VCaP (cell line): ENCODE data around the gene MAP2K6.

Experiments used
- H3K27ac ChIP-seq: fragments of 450-650 bp; 2 replicates; pipeline ENCODE4 v1.5.1; 2017
- TF ChIP-seq, protein P1 (sequence below): fragments of 450-650 bp; conservative IDR thresholded peaks from 2 replicates; pipeline ENCODE4 v1.5.1; 2017; ENCODE audit warnings: mild to moderate bottlenecking, moderate library complexity

Gene MAP2K6

DNA sequence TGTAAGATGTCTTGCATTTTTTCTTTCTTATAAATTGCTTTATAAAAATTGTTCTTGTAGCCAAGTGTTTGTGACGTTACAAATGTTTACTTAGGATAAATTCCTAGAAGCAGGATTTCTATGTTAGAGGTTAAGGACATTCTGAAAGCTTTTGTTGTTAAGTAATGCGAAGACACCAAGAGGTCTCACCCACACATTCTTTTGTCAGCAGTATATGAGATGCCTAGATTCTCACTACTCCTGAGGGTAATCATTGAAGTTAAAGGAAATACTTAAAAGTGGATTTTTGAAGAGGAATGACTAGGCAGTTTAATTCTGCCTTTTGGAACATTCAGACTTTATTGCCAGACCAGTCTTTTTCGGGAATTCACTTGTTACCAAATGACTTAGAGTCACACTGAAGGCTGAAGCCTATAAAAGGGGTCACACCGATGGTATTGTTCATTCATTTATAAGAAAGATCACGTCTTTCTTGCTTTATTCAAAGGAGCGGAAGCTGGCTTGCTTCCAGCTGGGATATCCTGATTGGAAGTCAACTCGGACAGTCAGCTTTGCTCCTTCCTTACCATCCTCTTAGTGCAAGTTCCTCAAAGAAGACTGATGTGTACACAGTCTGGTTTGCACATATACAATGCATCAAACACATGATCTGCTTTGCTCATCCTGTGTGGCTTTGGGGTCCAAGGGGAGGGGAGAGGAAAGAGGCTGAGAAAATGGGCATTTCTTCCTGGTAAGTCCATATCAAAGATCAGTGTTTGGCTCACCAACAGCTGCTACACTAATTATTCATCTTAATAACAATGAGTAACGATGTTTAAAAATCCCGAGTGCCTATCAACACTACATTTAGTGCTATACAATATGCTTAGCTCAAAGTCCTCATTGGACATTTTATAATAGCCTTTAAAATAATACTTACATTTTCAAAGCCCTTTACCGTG is 160.0 kb downstream of the MAP2K6 start:
- TF ChIP-seq, protein P1, sequence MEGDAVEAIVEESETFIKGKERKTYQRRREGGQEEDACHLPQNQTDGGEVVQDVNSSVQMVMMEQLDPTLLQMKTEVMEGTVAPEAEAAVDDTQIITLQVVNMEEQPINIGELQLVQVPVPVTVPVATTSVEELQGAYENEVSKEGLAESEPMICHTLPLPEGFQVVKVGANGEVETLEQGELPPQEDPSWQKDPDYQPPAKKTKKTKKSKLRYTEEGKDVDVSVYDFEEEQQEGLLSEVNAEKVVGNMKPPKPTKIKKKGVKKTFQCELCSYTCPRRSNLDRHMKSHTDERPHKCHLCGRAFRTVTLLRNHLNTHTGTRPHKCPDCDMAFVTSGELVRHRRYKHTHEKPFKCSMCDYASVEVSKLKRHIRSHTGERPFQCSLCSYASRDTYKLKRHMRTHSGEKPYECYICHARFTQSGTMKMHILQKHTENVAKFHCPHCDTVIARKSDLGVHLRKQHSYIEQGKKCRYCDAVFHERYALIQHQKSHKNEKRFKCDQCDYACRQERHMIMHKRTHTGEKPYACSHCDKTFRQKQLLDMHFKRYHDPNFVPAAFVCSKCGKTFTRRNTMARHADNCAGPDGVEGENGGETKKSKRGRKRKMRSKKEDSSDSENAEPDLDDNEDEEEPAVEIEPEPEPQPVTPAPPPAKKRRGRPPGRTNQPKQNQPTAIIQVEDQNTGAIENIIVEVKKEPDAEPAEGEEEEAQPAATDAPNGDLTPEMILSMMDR: no peak
- no peak overlapping the region for H3K27ac ChIP-seq

DNA sequence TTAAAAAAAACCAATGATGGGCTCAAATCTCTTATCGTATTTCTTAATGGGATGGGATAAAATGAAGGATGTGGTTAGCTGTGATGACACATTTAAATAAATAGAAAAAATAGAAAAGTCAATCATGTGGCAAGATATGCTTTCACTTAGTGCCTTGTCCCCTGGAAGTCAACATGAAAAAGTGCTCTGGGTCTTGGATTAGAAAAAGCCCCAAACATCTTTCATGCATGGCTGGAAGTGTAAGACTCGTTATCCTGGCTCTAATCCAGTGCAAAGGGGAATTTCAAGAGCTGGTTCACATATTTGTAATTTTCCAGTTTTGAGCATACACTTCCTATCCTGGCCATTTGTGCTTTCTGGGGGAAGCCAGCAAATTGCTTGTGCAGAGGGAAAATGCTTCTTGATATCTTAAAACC is 160.9 kb downstream of the MAP2K6 start:
- no peak overlapping the region for H3K27ac ChIP-seq

DNA sequence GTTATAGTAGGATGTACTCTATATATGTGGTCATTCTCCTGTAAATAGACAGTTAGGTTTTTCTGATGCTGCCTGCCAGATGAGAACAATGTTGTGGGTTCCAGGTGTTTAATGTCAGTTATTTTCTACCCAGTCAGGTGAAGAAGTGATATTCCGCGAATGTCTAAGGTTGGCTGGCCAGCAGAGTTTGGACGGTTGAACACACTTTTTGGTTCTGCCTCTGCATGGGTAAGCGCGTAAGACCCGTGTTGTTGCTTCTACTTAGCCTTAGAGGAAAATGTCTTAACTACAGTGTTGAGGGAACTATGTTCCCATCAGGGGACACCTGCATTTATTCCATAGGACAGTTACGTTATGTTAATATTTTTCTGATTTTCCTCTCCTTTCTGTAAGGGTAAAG is 162.6 kb downstream of the MAP2K6 start:
- no peak overlapping the region for H3K27ac ChIP-seq
- TF ChIP-seq, protein P1: no peak

More for the DNA sequence above, 160.9 kb downstream of the MAP2K6 start:
- TF ChIP-seq, protein P1: no peak

DNA sequence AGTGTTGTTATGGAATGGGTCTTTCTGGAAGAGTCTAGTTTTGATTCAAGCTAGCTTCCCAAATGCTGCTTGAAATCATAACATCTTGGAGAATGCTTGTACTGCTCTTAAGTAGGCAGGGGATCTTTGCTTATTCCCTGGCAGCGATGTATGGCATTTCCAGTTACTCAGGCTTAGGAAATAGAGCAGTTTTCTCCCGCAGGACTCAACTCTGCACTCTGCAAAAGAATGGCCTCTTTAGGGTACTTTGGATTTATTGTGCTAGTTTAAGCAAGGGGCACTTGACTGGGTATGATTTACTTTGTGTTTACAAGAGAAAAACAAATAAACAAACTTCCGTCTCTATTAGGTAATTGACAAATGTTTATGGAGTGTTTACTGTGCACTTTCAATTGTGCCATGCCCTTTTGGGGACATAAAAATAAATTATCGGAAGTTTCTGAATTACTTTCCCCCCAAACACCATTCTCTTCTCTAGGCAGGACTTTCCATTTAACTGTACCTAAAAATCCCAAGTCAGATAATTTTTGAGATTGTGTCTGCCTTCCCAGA is 164.0 kb downstream of the MAP2K6 start:
- no peak overlapping the region for H3K27ac ChIP-seq
- TF ChIP-seq, protein P1: no peak

DNA sequence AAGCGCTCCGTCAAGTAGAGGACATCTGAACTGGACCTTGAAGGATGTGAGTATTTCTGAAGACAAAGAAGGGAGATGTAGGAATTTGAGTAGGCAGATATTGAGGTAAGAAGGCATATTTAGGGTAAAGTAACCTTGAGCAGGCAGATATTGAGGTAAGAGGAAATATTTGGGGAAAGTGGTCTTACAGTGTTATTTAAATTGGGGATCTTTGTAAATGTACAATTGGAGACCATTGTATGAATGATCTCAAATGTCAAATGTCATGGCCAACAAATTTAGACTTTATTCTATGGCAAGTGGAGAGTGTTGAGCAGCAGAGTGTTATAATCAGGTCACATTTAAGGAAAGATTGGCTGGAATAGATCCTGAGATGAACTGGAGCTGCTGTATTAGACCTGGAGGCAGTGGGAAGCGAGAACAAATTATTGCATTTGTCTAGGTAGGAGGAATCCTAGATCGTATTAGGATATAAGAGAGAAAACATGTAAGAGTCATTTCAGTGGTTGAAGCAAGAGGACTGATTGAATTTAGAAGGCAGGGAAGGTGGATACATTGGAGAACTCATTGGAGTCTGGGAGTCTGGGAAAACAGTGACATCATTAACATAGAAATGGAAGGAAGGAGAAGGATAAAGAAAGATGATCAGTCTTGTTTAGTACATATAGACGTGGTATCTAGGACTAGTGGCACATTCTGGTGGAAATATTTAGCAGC is 165.6 kb downstream of the MAP2K6 start:
- no peak overlapping the region for H3K27ac ChIP-seq
- TF ChIP-seq, protein P1: no peak

DNA sequence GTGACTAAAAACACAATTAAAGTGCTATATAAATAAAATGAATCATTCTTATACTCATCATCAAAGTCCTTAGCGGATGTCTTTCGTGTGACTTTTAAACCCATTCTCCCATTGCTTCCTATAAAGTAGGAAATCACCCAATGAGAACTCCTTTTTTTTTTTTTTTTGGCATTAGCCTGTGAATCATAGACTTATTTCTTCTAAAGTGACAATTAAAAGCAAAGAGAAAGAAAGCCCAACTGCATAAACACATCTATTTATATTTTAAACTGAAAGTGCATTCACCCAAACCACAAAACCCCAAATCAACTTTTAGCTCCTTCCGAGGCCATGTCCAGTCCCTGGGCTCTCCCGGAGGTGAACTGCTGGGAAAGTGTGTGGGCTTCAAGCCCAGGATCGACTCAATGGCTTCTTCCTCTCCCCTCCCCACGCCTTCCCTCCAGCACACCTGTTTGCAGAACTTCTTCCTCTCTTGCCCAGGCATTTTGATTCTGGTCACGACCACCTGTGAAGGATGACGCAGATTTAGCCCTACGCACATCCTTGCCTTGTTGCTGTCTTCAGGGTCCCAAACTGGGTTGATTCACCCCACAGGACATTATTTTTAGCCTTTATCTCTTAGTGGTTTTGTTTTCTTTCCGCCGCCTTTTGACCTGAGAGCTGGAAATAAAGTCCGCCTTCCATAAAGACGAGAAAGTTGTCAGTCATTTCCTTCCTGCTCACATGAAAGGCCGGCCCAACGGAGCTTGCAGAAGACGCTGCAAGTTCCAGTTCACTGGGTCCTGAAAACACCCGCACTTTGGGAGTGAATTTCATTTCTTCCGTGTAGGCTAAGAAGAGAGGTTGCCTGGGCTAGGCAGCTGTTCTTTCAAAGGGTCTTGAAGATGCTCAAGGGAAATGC is 166.8 kb downstream of the MAP2K6 start:
- TF ChIP-seq, protein P1: no peak
- no peak overlapping the region for H3K27ac ChIP-seq
